Measurements from ENCODE around the gene RIPPLY2. TPM values are rescaled to one million over a fixed set of nuclear protein-coding genes. Genes with fewer than 3 reads are reported as not detected.

Gene RIPPLY2
- total and polyA plus RNA-seq, 2 donors (not counting 3 experiments of a cell fraction or from before 2014, with no cell fraction given), result 0.25 to 0.53 TPM

DNA sequence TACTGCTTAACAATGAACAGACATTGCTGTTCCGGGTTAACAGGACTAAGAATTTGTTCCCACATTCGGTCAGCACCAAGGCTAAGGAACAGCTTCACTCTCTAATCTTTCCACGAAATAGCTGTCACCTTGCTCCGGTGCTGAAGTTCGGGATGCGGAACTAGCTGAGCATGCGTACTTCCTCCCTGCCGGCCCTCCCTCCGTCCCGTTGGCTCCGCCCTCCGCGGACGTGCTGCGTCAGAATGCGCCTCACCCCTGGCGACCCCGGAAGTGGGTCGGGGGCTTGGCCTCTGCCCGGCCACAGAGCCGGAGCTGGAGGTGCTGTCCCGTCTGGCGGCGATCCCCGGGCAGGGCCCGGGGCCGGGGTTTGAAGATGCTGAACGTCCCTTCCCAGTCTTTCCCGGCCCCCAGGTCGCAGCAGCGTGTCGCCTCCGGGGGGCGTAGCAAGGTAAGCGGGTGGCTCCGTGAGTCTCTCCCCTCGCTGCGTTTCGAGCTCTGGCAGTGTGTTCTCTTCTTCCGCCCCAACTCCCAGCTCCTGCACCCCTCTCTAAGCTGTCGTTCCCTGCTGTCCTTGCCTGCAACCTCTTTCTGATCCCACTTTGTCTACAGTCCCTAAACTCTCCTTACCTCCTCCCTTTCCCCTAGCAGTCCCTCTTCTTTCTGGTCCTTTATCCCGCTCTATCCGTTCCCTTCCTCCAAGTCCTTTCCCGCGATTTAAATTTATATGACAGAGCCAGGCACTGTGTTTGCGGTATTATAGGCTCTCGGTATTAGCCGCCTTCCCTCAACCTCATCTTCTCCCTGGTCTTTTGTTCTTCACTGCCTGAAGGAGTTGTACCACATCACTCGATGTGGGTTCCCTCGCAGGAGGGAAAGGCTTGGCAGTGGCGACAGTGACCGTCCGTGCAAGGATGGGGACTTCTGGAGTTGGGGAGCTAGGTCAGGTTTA, 6.5 kb downstream of the RIPPLY2 start, which contains the start of gene CYB5R4:
Gene CYB5R4, plus strand, starts transcription at position 280 of the 949 bp plus-strand sequence. Its CDS starts 94 bp downstream, at position 374.
- no TSS peak for BruUV-seq (replicated peaks)
- dilution Hi-C loops (cut with MboI; ENCODE audit: extremely low pct_ligation_motif_present, low sequenced_read_pairs), result no loop called here
- peak within 1 kb of the TSS; percentile 74 for H2AFZ ChIP-seq (ENCODE audit: low read depth, low read length)
- peak within 1 kb of the TSS; percentile 29 to 85 (median 79) for H3K4me3 ChIP-seq (replicated peaks in 1 of 3; ENCODE audit: insufficient read depth in 1 of 3, low read depth in 1 of 3, low read length in 3 of 3)
- H3K79me2 ChIP-seq (ENCODE audit: control insufficient read depth, insufficient read depth, low read length), result peaks cover 6% of the 10 kb centered on the region
- intact Hi-C loops (cut with micrococcal nuclease), result loop anchor here (1.0 to 5.0 kb wide), 3 partner anchors 44 to 368 kb away; partner anchors contain the start of genes CEP162 and SNAP91
- POLR2A ChIA-PET, result interaction anchor here (0.6 kb wide), 1 partner anchor 674 kb away, joined by 6 read pairs; no protein-coding TSS in a partner anchor
- no peaks in the 10 kb centered on the region for H3K9me3 ChIP-seq (replicated peaks; ENCODE audit: control insufficient read depth, insufficient read depth, low read length)
- no peaks in the 10 kb centered on the region for H3K36me3 ChIP-seq (ENCODE audit: control insufficient read depth in 2 of 2, extremely low read depth in 1 of 2, insufficient read depth in 2 of 2, low read length in 2 of 2)
- DNase-seq (ENCODE audit: low read depth, low spot score) (peak; percentile 94), FAIRE-seq (peak; percentile 97)
- H3K4me1 ChIP-seq (ENCODE audit: control insufficient read depth, extremely low read depth, insufficient read depth, low read length), result peaks cover 8% of the 10 kb centered on the region
- CTCF ChIA-PET, result interaction anchor here (0.6 to 1.8 kb wide), 19 partner anchors 8 to 1108 kb away, joined by 3 to 18 read pairs (median 4); partner anchors contain the start of genes CEP162 and SNAP91
- peak within 1 kb of the TSS; percentile 36 for H3K27ac ChIP-seq (ENCODE audit: insufficient read depth, low read depth, low read length)
- H3K9ac ChIP-seq (replicated peaks; ENCODE audit: extremely low read depth, insufficient read depth, low read length), result peak within 1 kb of the TSS; percentile 43
- peak within 1 kb of the TSS; percentile 87 for H3K4me2 ChIP-seq (ENCODE audit: insufficient read depth, low read length)
- H4K20me1 ChIP-seq (replicated peaks; ENCODE audit: control insufficient read depth, extremely low read depth, insufficient read depth, low read length), result no peaks in the 10 kb centered on the region
- peak; percentile 75 for TF ChIP-seq POLR2A (IDR thresholded peaks at IDR 0.05; ENCODE audit: low read depth, low read length)
- TF ChIP-seq, protein P1, sequence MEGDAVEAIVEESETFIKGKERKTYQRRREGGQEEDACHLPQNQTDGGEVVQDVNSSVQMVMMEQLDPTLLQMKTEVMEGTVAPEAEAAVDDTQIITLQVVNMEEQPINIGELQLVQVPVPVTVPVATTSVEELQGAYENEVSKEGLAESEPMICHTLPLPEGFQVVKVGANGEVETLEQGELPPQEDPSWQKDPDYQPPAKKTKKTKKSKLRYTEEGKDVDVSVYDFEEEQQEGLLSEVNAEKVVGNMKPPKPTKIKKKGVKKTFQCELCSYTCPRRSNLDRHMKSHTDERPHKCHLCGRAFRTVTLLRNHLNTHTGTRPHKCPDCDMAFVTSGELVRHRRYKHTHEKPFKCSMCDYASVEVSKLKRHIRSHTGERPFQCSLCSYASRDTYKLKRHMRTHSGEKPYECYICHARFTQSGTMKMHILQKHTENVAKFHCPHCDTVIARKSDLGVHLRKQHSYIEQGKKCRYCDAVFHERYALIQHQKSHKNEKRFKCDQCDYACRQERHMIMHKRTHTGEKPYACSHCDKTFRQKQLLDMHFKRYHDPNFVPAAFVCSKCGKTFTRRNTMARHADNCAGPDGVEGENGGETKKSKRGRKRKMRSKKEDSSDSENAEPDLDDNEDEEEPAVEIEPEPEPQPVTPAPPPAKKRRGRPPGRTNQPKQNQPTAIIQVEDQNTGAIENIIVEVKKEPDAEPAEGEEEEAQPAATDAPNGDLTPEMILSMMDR (IDR thresholded peaks at IDR 0.05; ENCODE audit: extremely low read depth in 1 of 2, insufficient read depth in 1 of 2, low read depth in 1 of 2, low read length in 2 of 2), result peak; percentile 46 to 76
- no peak for TF ChIP-seq MYC (IDR thresholded peaks at IDR 0.05; ENCODE audit: low read depth, low read length)
- TF ChIP-seq, protein P2, sequence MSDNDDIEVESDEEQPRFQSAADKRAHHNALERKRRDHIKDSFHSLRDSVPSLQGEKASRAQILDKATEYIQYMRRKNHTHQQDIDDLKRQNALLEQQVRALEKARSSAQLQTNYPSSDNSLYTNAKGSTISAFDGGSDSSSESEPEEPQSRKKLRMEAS (IDR thresholded peaks at IDR 0.05; ENCODE audit: insufficient read depth, insufficient read length), result peak; percentile 54
- peak; percentile 79 for TF ChIP-seq POLR2AphosphoS5 (IDR thresholded peaks at IDR 0.05; ENCODE audit: insufficient read depth, low read depth, low read length)
- TF ChIP-seq FOS (IDR thresholded peaks at IDR 0.05; ENCODE audit: borderline replicate concordance, insufficient read depth, low read length), result no peak
- TF ChIP-seq EZH2 (IDR thresholded peaks at IDR 0.05; ENCODE audit: borderline replicate concordance, low read depth, low read length, severe bottlenecking), result no peak
- peak; percentile 41 for TF ChIP-seq GATA2 (IDR thresholded peaks at IDR 0.05; ENCODE audit: insufficient read depth, insufficient read length, low read depth, low read length)
- no peak for TF ChIP-seq JUN (IDR thresholded peaks at IDR 0.05; ENCODE audit: borderline replicate concordance, insufficient read depth, insufficient read length, low read depth)
- no peaks in the 10 kb centered on the region for H3K9me1 ChIP-seq (replicated peaks; ENCODE audit: control insufficient read depth, extremely low read depth, insufficient read depth, low read length)
- peaks cover 3 to 13% of the 10 kb centered on the region in 2 experiments for H3K27me3 ChIP-seq (ENCODE audit: control insufficient read depth in 2 of 2, insufficient read depth in 2 of 2, low read length in 2 of 2)
